LNCaP clone FGC (cell line): ENCODE results near the gene TAF4.

Experiments
- DNase-seq: peaks from one replicate; pipeline ENCODE4 v3.0.0-alpha.2; 2011; ENCODE audit warnings: low read depth
- H3K4me3 ChIP-seq: 2 replicates; pipeline ENCODE4 v1.5.1; 2011; ENCODE audit warnings: mild to moderate bottlenecking, low read depth, low read length, control low read depth
- CTCF ChIP-seq: IDR thresholded peaks from 2 replicates; pipeline ENCODE4 v1.5.1; 2012; ENCODE audit warnings: mild to moderate bottlenecking; ENCODE audit not compliant: control insufficient read depth, insufficient read depth; ENCODE audit errors: extremely low read depth

Gene TAF4

GRCh38 chr20:62055106-62055861 is 10.4 kb downstream of the TAF4 start:
- no peak overlapping the region for H3K4me3 ChIP-seq
- no peak for DNase-seq
- no peak for TF ChIP-seq CTCF

GRCh38 chr20:62054451-62054953 is 11.2 kb downstream of the TAF4 start:
- no peak overlapping the region for H3K4me3 ChIP-seq

GRCh38 chr20:62053465-62054196 is 12.1 kb downstream of the TAF4 start:
- H3K4me3 ChIP-seq: no peak overlapping the region
- no peak for DNase-seq
- TF ChIP-seq CTCF: no peak

More at GRCh38 chr20:62054451-62054953, 11.2 kb downstream of the TAF4 start:
- TF ChIP-seq CTCF: no peak
- no peak for DNase-seq

GRCh38 chr20:62052842-62053464 is 12.7 kb downstream of the TAF4 start:
- H3K4me3 ChIP-seq: no peak overlapping the region
- DNase-seq: no peak
- no peak for TF ChIP-seq CTCF

- no peak overlapping the region for H3K4me3 ChIP-seq
- TF ChIP-seq CTCF: no peak
- DNase-seq: no peak
Observed at GRCh38 chr20:62052336-62052841, 13.3 kb downstream of the TAF4 start.

- DNase-seq: no peak
- no peak for TF ChIP-seq CTCF
- no peak overlapping the region for H3K4me3 ChIP-seq
Observed at GRCh38 chr20:62051546-62052255, 14.0 kb downstream of the TAF4 start.
